Astrocyte of the hippocampus (primary cell): Measurements from ENCODE around the gene MX2.

Experiments
- DNase-seq: peaks from one replicate; pipeline ENCODE4 v3.0.0; 2011; ENCODE audit warnings: low read depth, low spot score

The MX2 gene

GRCh38 chr21:41363370-41364270 lies 1.8 kb downstream of the MX2 start:
- no peak for DNase-seq

- no peak for DNase-seq
These were observed 2.5 kb downstream of the MX2 start for GRCh38 chr21:41364308-41364707.

DNA sequence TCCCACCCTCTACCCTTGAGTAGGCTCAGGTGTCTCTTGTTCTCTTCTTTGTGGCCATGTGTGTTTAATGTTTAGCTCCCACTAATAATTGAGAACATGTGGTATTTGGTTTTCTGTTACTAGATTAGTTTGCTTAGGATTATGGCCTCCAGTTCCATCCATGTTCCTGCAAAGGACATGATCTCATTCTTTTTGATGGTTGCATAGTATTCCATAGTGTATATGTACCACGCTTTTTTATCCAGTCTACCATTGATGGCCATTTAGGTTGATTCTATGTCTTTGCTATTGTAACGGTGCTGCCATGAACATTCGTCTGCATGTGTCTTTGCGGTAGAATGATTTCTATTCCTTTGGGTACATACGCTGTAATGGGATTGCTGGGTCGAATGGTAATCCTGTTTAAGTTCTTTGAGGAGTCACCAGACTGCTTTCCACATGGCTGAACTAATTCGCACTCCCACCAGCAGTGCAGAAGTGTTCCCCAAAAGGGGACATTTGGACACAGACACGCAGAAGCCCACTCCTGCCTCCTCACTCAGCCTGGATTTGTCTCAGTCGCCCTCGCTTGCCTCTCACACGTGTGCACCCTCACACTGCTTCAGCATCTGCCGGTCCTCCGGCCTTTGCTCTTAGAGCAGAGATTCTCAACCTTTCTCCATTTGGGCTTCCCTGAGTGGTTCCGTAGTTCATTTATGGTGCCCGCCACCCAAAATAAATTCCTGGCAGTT lies 3.7 kb downstream of the MX2 start:
- no peak for DNase-seq

DNA sequence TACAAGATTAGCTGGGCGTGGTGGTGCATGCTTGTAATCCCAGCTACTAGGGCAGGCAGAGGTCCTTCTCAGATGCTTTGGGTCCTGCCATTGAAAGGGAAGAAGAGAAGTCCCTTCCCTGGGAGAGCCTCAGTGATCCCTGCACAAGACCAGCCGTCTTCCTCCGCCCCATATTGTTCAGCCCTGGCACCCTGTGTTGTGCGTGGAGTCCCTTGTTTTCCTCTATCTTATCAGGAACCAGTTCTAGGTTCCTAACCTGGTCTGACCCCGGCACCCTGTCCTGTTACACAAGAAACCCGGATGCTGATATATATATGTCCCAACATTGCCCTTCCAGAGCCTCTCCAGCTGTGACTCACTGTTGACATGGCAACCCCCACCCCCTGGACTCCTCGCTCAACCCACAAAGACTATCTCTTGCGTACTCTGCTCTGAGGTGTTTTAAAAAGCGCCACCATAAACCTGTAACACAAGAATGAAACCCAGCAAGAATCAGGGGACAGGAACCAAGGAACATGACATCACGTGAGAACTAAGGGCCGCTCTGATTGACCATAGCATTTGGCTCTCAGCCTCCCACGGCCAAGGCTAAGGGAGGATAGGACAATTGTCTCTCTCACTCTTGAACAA lies 4.8 kb downstream of the MX2 start:
- DNase-seq = peak; percentile 63

DNA sequence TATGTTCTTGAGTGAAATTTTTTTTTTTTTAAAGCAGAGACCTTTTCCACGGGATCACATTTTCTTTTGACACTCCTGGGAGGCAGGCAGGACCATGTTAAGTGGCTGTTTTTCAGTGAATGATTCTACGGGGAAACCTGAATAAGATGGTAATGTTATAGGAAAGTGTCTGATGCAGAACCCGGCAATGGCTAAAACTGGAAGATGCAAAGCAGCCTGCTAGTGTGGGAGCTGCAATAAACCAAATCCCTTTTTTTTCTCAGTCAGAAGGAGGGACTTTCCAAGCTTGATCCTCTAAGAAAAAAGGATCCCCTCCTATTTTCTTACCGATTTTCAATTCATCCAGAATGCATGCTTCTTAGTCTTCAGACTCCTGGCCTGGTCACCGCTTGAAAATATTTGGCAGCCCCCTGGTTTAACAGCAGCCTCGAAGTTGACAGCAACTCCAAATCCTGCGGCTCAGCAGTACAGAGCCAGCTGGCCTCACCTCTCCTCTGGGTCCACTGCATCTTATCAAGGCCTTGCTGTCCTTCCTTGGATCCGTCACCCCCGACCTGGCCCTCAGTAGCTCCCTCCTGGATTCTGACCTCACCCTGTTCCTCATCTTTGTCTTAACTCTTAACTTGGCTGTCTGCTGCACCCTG lies 5.6 kb downstream of the MX2 start:
- no peak for DNase-seq

DNA sequence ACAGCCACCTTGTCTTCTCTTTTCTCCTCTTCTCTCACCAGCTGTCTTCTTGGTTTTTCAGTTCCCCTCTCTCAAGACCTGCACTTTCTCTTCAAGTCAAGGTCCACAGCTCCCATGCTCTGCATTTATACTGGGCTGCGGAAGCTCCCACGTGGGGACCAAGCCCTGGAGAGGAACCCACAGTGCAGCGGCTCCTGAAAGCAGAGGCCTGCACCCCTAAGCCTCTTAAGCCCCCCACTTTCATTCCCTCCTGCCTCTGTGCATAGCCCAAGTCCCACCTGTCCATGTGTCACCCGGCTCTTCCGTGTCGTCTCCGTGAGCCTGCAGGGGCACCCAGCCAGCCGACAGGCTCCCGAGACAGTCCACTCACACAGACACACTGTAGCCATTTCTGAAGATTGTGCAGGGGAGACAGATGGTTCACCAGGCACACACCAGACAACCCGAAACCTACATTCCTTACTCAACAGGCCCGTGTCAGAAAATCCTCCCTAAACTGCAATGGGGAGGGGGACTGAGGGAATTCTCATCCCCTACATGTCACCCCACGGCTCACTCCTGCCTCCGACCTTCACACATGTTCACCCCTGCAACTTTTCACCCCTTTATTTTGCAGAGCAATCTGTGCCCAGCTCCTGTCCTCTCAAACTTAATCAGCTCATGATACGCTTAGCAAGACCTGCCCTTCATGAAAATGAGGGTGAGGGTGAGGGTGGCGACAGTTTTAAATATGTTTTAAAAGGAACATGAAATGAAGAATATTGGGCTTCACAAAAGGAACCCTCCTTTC lies 6.3 kb downstream of the MX2 start:
- no peak for DNase-seq

GRCh38 chr21:41368735-41369104 lies 6.9 kb downstream of the MX2 start:
- DNase-seq = no peak

- peak; percentile 60 for DNase-seq
These were observed 7.5 kb downstream of the MX2 start for GRCh38 chr21:41369105-41369919.

DNA sequence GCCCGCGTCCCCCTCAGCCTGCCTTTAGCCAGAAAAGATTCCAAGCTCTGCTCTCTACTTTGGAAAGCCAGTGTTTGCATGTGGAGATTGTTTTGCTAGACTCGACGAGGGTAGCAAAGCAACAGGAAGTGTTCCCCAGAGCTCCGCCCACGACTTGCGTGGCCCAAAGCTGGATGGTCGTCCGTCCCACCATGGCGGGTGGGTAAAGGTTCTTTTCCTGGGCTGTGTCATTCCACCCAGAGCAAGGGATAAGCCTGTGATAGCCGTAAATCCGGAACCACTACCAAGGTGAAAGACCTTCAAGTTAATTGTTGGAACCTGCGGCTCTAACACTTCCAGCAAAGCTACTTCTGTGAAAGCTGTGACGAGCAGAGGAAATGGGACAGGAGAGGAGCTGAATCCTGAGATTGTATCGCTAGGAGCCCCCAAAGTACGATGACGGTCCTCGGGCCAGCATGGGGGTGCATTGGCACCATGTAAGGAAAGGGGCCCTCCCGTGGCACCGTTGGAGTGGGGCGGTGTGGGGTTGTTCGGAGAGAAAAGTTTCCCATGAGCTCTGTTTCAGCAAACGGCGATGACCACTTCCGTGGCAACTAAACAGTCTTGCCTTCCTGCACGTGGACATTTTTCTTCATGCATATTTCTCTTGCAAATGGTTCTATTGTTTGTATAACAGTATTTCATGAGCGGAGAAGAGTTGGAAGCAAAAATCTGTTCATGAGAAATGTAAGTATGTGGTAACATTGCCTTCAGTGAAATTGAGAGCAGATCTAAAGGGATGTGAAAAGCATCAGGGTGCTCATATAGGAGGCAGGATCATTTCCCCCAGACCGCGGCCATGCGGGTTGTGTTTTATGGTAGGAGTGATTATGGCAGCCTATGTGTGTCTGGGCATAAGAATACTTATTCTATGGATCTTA lies 8.4 kb downstream of the MX2 start:
- no peak for DNase-seq

GRCh38 chr21:41370840-41371684 lies 9.2 kb downstream of the MX2 start:
- DNase-seq = no peak

DNA sequence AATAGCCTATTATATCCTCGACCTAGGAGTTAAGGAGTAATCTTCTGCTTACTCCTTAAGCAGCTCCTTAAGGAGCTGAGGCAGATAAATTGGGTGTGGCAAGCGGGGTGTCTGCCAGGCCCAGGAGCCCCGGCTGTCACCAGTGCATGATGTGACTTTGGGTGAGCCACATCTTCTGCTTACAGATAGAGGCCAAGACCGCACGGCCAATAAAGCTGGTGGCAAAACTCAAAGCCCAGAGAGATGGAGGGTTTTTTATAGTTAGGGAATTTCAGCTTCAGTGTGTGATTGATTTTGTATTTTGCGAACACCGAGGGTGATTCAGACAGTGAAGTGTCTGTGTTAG lies 9.8 kb downstream of the MX2 start:
- DNase-seq = no peak

DNA sequence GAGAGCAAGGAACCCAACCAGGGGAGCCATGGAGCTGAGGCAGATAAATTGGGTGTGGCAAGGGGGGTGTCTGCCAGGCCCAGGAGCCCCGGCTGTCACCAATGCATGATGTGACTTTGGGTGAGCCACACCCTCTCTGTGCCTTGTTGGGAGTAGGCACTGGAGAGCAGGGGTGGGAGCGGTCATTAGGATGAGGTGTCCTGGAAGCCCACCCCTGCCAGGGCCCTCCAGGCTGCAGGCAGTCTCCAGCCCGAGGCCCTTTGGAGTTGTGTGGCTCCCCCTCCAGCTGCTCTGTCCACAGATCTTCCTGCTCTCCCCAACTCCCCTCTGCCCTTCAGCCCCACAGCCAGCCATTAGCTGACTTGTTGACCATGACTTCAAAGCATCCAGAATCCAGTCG lies 11.4 kb downstream of the MX2 start:
- no peak for DNase-seq

GRCh38 chr21:41373763-41374162 lies 11.9 kb downstream of the MX2 start:
- no peak for DNase-seq

GRCh38 chr21:41374177-41374712 lies 12.4 kb downstream of the MX2 start:
- no peak for DNase-seq

DNA sequence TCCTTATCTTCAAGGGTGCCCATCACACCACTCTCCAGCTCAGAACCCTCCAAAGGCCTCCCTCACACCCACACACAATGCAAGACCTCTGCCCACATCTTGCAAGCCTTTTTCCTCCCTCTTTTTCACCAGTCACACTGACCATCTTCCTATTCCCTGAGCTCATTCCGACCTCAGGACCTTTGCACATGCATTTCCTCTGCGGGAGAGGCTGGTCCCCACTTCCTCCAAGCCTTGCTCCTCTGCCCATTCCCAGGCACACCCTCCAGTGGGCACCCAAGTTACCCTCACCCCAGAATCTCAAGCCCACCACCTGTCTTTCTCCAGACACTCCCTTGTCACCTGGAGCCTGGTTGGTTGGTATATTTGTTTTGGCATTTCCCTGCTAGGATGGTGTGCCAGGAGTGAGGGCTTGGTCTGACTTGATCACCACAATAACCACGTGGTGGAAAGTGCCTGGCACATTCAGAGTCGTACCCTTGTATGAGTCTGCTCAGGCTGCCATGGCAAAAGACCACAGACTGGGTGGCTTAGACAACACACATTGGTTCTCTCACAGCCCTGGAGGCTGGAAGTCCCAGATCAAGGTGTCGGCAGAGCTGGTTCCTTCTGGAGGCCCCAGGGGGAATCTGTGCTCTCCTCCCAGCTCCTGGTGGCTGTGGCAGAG lies 13.2 kb downstream of the MX2 start:
- DNase-seq = peak; percentile 24

- no peak for DNase-seq
These were observed 14.0 kb downstream of the MX2 start for GRCh38 chr21:41375875-41376274.

DNA sequence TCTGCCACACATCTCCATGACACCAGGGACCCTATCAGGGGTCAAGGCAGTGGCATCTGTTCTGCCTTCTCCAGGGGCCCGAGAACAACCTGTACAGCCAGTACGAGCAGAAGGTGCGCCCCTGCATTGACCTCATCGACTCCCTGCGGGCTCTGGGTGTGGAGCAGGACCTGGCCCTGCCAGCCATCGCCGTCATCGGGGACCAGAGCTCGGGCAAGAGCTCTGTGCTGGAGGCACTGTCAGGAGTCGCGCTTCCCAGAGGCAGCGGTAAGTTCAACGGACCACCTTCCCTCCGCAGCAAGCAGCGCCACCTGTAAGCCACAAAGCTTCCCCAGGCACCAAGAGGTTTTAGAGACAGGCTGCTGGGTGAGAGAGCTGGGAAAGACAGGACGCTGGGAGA lies 15.9 kb downstream of the MX2 start:
- no peak for DNase-seq

GRCh38 chr21:41378849-41379248 lies 17.0 kb downstream of the MX2 start:
- no peak for DNase-seq
